Esophagus squamous epithelium (tissue), 5 donors: ENCODE results near the gene ENDOV. TPM values are rescaled to one million over a fixed set of nuclear protein-coding genes. Genes with fewer than 3 reads are reported as not detected.

ENCODE experiments used
- DNase-seq: peaks from one replicate; lab custom pipeline; 2025; lab: John Stamatoyannopoulos, UW
- H3K27ac ChIP-seq, 4 donors: fragments of 200-600 bp; sonication (generic); one replicate each; pipeline ENCODE4 v1.5.1; 2016 to 2019; ENCODE audit warnings: mild to moderate bottlenecking in 1 of 4
- H3K27me3 ChIP-seq, 4 donors: fragments of 200-600 bp; sonication (generic); 1 replicate in 3 of 4; 2 replicates in 1 of 4; pipeline versions ENCODE4 v1.5.1 to v1.6.0; 2017 to 2021; ENCODE audit warnings: antibody characterized with exemption in 1 of 4
- H3K36me3 ChIP-seq, 3 donors: fragments of 200-600 bp; sonication (generic); one replicate each; pipeline ENCODE4 v1.5.1; 2016 to 2019
- H3K4me1 ChIP-seq, 3 donors: fragments of 200-600 bp; sonication (generic); one replicate each; pipeline ENCODE4 v1.5.1; 2017 to 2019
- H3K4me3 ChIP-seq, 4 donors: fragments of 200-600 bp; sonication (generic); 1 replicate in 3 of 4; 2 replicates in 1 of 4; pipeline ENCODE4 v1.5.1; 2016 to 2019; ENCODE audit warnings: mild to moderate bottlenecking in 2 of 4, moderate library complexity in 1 of 4
- H3K9me3 ChIP-seq, 3 donors: fragments of 200-600 bp; sonication (generic); one replicate each; pipeline ENCODE4 v1.5.1; 2016 to 2019
- POLR2A ChIP-seq, 4 donors: fragments of 450-650 bp; IDR thresholded peaks; one replicate each; pipeline ENCODE4 v1.6.1; 2017; ENCODE audit warnings: antibody characterized with exemption in 4 of 4, mild to moderate bottlenecking in 4 of 4, moderate library complexity in 3 of 4
- WGBS, 2 donors: methylation state at CpG; one replicate each; pipeline ENCODE4 v1.1.5; 2018; 5-methylcytosine and 5-hydroxymethylcytosine counted together
- intact Hi-C: fragments of 100-400 bp; cut with DNase I; formaldehyde crosslinking; loops from one replicate; pipeline ENCODE4 v1.15.0; 2022
- total RNA-seq, 4 donors: library from RNA; depleted of rRNA; stranded (reverse); fragments of >200 nt; gene quantifications; one replicate each; pipeline ENCODE4 v1.1.0, GENCODE V29; 2016
- TF ChIP-seq, protein P1 (sequence below), 6 experiments: fragments of 450-650 bp in 4 of 6; fragments of 200-600 bp in 2 of 6; sonication (generic) in 2 of 6; IDR thresholded peaks; one replicate each; pipeline ENCODE4 v1.5.1; 2016 to 2019; ENCODE audit warnings: antibody characterized with exemption in 6 of 6, mild to moderate bottlenecking in 4 of 6, moderate library complexity in 4 of 6
- donor health status: DM: yes; HTN: yes; CAD: no.

Gene ENDOV
- total RNA-seq, 4 donors from 2014 or later = 7.4 to 16.0 (median 14.5) TPM

DNA sequence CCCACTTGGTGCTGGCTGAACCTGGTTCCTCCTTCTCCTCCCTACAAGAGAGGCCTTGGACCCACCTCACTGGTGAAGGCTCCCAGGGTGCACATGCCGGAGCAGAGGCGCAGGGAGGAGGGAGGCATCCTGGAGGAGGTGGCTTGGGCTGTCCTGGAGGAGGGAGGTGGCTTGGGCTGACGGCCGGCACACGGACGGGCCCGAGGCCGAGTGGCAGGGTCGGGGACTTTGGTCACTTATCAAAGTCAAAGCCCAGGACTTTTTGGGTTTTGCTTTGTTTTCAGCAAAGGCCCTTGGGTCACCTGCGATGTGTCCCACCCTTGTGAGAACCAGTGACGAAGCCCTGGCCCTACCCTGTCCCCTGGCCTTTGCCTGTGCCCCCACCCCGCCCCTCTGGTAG lies 28.5 kb downstream of the ENDOV start:
- no peak for TF ChIP-seq POLR2A (IDR thresholded peaks at IDR 0.05)
- TF ChIP-seq, protein P1, sequence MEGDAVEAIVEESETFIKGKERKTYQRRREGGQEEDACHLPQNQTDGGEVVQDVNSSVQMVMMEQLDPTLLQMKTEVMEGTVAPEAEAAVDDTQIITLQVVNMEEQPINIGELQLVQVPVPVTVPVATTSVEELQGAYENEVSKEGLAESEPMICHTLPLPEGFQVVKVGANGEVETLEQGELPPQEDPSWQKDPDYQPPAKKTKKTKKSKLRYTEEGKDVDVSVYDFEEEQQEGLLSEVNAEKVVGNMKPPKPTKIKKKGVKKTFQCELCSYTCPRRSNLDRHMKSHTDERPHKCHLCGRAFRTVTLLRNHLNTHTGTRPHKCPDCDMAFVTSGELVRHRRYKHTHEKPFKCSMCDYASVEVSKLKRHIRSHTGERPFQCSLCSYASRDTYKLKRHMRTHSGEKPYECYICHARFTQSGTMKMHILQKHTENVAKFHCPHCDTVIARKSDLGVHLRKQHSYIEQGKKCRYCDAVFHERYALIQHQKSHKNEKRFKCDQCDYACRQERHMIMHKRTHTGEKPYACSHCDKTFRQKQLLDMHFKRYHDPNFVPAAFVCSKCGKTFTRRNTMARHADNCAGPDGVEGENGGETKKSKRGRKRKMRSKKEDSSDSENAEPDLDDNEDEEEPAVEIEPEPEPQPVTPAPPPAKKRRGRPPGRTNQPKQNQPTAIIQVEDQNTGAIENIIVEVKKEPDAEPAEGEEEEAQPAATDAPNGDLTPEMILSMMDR (IDR thresholded peaks at IDR 0.05) = no peak
- no peaks in the 10 kb centered on the region for H3K9me3 ChIP-seq
- intact Hi-C loops = no loop called here
- H3K27ac ChIP-seq = no peak overlapping the region
- DNase-seq = no peak
- no peaks in the 10 kb centered on the region for H3K4me1 ChIP-seq
- no peaks in the 10 kb centered on the region for H3K36me3 ChIP-seq
- no CpG with 5 or more reads among the region's 12 CpGs for WGBS, 2 donors
- H3K27me3 ChIP-seq = peaks cover 0 to 16% (median 0%) of the 10 kb centered on the region in 4 donors
- H3K4me3 ChIP-seq = no peak overlapping the region

DNA sequence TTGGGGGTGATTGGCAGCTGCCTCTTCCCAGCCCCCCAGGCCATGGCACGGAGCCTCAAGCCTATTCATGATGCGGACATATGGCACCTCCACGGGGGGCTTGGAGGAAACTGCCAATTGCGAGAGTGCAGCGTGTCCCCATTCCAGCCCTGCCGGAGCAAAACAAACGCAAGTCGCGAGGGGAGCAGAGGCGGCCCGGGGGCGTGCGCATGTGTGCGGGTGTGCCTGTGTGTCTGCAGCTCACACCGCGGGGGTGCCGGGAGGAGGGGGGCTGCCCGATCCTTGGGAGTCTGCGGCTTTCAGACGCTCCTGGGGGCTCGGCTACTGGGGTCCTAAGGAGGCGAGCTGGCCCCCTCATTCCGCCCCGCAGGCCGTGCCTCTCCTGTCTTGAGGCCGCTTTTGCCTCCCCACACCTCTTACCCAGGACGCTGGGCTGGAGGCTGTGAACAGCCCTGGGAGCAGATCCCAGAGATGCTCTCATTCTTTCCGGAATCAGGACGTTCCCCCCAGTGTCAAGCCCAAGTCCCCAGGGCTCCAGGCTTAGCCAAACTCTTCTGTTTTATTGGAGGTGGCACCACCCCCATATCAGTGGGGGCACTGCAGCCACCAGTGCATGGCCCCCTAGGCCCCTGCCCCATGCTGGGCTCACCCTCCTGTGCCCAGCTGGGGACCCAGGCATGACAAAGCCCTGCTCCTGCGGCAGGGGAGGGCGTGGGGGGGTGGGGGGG lies 29.1 kb downstream of the ENDOV start:
- 39 to 66% methylated on average over 4 of the region's 31 CpGs for WGBS, 2 donors
- H3K27ac ChIP-seq = no peak overlapping the region
- no peaks in the 10 kb centered on the region for H3K36me3 ChIP-seq
- TF ChIP-seq, protein P1 (IDR thresholded peaks at IDR 0.05) = no peak
- no peak for TF ChIP-seq POLR2A (IDR thresholded peaks at IDR 0.05)
- no peak for DNase-seq
- no peaks in the 10 kb centered on the region for H3K9me3 ChIP-seq
- peaks cover 0 to 16% (median 0%) of the 10 kb centered on the region in 4 donors for H3K27me3 ChIP-seq
- intact Hi-C loops = no loop called here
- H3K4me1 ChIP-seq = no peaks in the 10 kb centered on the region
- H3K4me3 ChIP-seq = no peak overlapping the region

DNA sequence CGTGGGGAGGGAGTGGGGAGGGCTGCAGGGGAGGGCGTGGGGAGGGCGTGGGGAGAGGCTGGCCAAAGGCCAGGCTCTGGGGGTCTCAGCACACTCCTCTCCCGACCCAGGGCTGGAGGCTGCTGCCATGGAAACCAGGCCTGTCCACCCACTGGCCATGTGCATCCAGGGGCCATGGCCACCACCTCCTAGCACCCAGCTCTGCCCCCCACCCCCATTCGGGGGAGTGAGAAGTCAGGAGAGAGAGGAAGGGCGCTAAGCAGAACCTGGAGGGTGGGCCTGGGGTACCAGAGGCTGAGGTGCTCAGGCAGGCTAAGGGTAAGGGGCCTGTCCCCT lies 29.6 kb downstream of the ENDOV start:
- no peak for DNase-seq
- 83% methylated on average over 2 of the region's 6 CpGs; no CpG with 5 or more reads in 1 of the 2 donors for WGBS, 2 donors

DNA sequence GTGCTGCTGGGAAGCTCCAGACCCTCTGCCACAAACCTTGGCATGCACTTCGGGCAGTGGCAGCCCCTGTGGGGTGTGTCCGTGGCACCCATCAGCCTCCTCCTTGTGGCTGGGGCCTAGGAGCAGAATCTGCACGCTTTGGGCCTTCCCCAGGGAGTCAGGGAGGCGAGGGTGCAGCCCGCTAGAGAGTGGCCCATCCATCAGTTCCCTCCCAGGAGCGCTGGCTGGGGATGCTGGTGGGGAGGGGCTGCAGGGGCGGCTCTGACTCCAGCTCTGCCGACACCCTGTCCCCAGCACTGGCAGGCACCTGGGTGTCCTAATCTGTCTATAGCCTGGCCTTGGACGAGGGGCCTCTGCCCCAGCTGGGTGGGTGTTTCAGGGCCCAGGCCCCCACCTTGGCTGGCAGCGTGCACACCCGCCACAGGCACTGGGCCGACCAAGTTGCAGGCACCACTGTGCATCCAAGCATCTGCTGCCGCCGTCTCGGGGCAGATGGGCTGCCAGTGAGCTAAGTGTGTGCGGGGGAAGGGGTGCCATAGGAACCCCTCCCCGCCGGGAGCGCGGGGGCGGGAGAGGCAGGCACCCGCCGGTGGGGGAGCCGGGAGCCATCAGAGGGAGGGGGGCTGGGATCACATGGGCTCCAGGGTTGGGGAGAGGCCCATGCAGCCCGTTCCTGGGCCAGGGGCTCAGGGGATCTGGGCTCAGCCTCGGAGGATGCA lies 30.2 kb downstream of the ENDOV start:
- intact Hi-C loops = no loop called here
- no peak overlapping the region for H3K27ac ChIP-seq
- TF ChIP-seq, protein P1 (IDR thresholded peaks at IDR 0.05) = no peak
- no peak for TF ChIP-seq POLR2A (IDR thresholded peaks at IDR 0.05)

More for the DNA sequence above, 29.6 kb downstream of the ENDOV start:
- Histone ChIP-seq H3K4me1 (no peaks in the 10 kb centered on the region), H3K27me3 (peaks cover 0 to 16% (median 0%) of the 10 kb centered on the region in 4 donors), H3K4me3 (no peak overlapping the region), H3K9me3 (no peaks in the 10 kb centered on the region), H3K27ac (no peak overlapping the region), H3K36me3 (no peaks in the 10 kb centered on the region)
- intact Hi-C loops = no loop called here
- no peak for TF ChIP-seq POLR2A (IDR thresholded peaks at IDR 0.05)
- TF ChIP-seq, protein P1 (IDR thresholded peaks at IDR 0.05) = no peak

DNA sequence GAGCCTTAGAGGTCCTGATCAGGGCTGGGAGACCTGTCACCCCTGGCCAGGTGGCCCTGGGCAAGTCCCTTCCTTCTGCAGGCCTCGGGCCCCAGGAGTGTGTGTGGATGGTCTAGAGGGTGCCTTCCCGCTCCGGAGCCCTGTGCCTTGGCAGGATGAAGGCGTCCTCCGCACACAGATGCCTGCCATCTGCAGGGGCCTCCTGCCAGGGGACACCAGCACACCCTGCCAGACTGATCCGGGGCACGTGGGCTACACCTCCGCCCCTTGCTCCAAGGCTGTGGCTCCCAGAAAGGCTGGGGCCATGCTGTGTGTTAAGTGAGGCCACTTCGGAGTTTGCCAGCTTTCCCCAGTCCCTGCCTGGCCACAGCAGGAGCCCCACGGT lies 30.8 kb downstream of the ENDOV start:
- Histone ChIP-seq H3K27me3 (peaks cover 0 to 16% (median 0%) of the 10 kb centered on the region in 4 donors), H3K9me3 (no peaks in the 10 kb centered on the region), H3K4me1 (peaks cover 0 to 9% (median 0%) of the 10 kb centered on the region in 3 donors), H3K27ac (no peak overlapping the region), H3K4me3 (no peak overlapping the region), H3K36me3 (no peaks in the 10 kb centered on the region)
- intact Hi-C loops = no loop called here
- TF ChIP-seq, protein P1 (IDR thresholded peaks at IDR 0.05) = no peak
- TF ChIP-seq POLR2A (IDR thresholded peaks at IDR 0.05) = no peak
- WGBS, 2 donors = 82% methylated on average over 2 of the region's 10 CpGs; no CpG with 5 or more reads in 1 of the 2 donors
- DNase-seq = no peak

More for the DNA sequence above, 30.2 kb downstream of the ENDOV start:
- no peaks in the 10 kb centered on the region for H3K36me3 ChIP-seq
- DNase-seq = no peak
- no peak overlapping the region for H3K4me3 ChIP-seq
- H3K9me3 ChIP-seq = no peaks in the 10 kb centered on the region
- H3K4me1 ChIP-seq = peaks cover 0 to 3% (median 0%) of the 10 kb centered on the region in 3 donors
- no CpG with 5 or more reads among the region's 26 CpGs for WGBS, 2 donors
- H3K27me3 ChIP-seq = peaks cover 0 to 16% (median 0%) of the 10 kb centered on the region in 4 donors
